Suppressor macrophage treated with lipopolysaccharide for 4 hours (primary cell): ENCODE results near the gene CCDC102A.
"Not testable (repeated sequence)": the region's sequence is repeated elsewhere in the genome, so short reads cannot be mapped to it uniquely, and the experiment has no call there.

Source experiments
- DNase-seq: peaks from one replicate; pipeline ENCODE4 v3.0.0-alpha.2; 2020

The CCDC102A gene

DNA sequence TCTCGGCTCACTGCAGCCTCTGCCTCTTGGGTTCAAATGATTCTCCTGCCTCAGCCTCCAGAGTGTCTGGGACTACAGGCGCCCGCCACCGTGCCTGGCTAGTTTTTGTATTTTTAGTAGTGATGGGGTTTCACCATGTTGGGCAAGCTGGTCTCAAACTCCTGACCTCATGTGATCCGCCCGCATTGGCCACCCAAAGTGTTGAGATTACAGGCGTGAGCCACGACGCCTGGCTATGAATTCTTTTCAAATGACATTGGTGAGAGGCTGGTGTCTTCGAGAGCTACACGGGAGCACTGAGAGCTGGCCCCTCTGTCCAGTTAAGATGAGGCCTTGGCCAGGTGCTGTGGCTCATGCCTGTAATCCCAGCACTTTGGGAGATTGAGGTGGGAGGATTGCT, 36.4 kb downstream of the CCDC102A start:
- not testable (repeated sequence) for DNase-seq

- no peak for DNase-seq
These were observed 38.3 kb downstream of the CCDC102A start for GRCh38 chr16:57498031-57498430.

GRCh38 chr16:57497121-57497520, 39.2 kb downstream of the CCDC102A start:
- DNase-seq = no peak

DNA sequence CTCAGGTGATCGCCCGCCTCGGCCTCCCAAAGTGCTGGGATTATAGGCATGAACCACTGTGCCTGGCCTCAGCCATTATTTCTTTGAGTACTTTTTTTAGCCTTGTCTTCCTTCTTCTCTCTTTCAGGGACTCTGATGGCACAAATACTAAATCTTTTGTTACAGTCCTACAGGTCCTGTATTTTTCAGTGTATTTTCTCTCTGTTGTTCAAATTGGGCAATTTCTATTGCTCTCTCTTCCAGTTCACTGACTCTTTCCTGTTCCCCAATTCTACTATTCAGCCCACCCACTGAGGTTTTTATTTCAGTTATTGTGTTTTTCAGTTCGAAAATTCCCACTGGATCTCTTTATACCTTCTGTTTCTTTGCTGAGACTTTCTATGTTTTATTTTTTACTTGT, 42.6 kb downstream of the CCDC102A start:
- DNase-seq = no peak

GRCh38 chr16:57489229-57489628, 47.1 kb downstream of the CCDC102A start:
- no peak for DNase-seq

DNA sequence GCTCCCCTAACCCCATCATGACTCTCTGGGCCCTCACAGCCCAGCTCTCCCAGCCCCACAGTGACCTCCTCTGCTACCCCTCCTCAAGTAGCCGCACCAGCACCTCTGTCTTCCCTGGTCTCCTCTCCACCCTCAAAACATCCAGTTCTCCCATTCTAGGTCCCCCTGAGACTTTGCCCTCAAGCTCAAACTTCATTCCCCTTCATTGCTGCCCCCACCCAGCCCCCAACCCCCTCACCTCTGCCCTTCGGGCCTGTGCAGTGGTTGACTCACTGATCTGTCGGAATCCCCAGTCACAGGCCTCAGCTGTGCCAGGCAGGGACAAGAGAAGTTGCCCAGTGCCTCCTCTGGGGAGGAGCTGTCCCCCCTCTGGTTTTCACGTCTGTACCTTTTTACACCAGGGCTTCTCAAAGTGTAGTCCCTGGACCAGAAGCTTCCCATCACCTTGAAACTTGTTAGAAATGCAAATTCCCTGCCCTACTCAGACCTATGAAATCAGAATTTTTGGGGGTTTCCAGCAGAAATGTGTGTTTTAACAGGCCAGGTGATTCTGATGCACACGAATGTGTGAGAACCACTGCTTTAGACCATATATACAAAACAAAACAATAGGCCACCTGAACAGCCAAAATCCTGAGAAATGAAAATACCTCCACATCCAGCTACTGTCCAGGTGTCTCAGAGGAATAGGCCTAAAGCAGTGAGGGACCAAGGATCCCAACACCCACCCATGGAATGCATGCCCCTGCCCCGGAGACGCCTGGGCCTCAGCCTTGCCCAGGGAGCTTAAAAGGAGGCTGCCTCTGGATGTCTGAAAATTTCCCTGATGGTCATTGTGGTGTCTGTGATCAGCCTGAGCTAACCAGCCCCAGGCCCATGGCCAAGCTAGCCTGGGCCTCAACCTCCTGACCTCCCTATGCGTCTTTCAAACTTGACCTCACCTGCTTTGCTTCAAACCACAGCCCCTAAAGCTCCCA, 49.2 kb downstream of the CCDC102A start:
- no peak for DNase-seq

- peak; percentile 71 for DNase-seq
These were observed 50.2 kb downstream of the CCDC102A start, which contains the start of gene DOK4 for GRCh38 chr16:57485916-57486857. Gene DOK4 (minus strand): TSS chr16:57486493. CDS start chr16:57479507, 6,986 bp downstream.

DNA sequence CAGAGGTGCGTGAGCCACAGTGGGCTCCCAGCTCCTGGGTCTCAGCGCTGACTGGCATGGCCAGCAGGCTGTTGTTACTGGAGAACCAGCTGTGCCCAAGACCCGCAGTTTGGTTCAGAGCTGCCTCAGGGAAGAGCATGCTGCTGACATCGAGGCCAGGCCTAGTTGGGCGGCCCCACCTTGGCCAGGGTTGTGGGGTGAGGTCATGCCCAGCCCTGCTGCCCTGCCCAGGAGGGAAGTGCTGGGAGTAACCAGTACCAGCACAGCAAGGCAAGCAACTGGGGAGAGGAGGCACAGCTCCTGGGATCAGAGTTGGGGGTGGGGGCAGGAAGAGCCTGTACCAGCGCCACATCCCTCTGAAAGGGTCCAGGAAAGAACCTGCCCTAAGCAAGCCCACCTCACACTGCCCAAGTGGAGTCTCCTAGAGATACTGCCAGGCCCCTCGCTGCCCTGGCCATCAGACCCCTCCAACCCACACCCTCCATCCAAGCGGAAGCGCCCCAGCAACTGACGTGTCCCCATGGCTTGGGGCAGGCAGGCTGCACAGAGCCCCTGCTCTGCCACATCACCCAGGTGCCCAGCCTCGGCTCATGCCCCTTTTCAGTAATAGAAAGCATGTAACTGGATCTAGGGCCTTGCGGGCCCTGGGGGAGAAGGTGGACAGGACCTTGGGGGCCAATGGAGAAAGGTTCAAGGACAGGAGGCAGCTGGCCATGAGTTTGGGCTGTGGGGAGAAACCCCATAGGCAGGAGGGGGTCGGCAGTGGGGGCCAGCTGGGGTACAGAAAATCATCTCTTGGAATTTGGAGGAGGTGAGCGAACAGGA, 51.1 kb downstream of the CCDC102A start:
- DNase-seq = no peak

DNA sequence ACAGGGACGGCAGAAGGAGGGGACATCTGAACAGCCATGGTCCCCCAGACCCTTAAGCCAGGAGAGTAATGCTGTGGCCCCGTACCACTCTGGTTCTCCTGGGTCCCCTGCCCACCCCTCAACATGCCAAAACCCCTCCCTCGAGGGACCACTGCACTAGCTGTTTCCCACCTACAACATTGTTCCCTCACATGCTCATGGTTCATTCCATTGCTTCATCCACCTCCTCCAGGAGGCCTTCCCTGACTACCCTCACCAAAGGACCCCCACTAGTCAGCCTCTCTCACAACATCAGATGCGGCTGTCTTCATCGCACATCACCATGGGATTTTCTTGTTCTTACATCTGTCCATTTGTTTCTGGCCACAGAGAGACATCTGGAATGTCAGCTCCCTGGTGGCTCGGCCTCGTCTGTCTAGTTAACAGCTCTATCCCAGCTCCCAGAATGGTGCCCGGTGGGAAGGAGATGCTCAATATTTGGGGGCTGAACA, 51.8 kb downstream of the CCDC102A start:
- no peak for DNase-seq

GRCh38 chr16:57483725-57484514, 52.5 kb downstream of the CCDC102A start:
- DNase-seq = no peak

DNA sequence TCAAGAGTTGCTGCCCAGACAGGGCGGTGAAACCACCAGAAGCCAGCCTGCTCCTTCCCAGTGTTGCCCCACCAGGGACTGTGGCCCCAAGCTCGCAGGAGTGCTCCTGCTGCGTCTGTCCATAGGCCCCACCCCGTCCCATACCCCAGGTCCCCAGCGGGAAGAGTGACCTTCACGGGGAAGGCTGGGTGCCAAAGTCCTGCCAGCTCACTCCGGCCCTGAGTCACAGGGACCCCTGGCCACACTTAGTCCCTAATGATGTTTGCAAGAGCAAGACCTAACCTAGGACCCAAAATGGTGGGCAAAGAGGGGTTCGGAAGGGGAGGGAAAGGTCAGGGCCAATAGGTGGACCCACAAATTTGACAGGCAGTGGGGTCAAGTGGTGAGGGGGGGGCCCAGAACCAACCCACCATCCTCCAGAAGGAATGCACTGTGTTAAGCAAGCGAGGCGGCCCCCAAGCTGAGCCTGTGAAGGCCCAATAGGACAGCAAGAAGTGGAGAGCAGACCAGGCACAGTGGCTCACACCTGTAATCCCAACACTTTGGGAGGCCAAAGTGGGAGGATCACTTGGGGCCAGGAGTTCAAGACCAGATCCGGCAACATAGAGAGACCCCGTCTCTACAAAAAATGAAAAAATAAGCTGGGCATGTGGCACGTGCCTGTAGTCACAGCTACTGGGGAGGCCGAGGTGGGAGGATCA, 53.4 kb downstream of the CCDC102A start:
- no peak for DNase-seq

GRCh38 chr16:57481421-57481820, 55.0 kb downstream of the CCDC102A start:
- DNase-seq = no peak

DNA sequence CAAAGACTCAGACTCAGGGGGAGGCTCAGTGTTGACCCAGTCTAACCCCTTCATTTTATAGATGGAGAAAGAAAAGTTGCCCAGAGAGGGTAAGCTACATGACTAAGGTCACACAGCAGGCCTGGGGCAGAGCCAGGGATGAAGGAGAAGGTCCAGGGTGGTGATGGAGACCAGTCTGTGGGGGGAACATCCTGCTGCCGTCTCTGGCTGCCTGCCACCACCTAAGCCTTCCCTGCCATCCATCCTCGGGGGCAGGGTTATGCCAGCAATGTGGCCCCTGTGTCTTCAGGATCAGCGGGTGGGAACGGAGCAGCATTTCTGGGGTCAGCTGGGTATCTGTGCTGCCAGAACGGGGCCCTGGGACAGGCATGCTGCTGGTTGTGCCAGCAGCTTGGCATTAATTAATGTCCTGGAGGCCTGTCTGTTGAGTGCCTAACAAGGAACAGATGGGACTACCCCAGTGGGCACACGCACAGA, 55.6 kb downstream of the CCDC102A start:
- DNase-seq = no peak

DNA sequence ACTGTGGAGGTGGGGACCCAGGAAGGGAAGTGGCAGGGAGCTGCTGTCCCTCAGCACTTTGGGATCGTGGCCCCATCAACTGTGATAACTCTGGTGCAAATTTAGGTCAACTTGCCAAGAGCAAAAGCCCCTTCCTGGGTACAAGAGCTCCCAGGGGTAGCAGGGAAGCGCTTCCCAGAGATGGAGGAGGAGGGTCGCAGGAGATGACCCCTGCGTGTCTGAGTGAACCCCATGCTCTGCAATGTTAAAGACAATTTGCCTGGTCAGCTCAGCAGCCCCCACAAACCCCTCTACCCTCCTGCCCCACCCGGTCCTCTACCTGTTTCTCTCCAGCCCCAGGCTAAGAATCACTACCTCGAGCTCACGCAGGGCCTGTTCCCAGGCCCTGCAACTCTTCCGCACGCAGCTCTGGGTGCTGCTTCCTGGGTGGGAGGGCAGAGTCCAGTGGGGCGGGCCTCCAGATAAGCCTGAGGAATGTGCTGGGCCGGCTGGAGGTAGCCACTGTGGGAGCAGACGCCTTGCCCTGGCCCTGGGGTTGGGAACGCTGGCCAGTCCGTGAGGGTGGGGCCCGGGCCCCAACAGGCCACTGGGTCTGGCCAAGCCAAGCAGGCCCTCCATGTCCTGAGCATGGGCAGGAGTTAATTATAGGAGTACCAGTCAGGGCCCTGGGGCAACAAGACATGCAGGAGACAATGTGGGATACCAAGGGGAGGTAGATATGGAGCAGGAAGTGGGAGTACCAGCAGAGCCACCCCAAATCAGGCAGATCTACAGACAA, 56.2 kb downstream of the CCDC102A start:
- DNase-seq = no peak

DNA sequence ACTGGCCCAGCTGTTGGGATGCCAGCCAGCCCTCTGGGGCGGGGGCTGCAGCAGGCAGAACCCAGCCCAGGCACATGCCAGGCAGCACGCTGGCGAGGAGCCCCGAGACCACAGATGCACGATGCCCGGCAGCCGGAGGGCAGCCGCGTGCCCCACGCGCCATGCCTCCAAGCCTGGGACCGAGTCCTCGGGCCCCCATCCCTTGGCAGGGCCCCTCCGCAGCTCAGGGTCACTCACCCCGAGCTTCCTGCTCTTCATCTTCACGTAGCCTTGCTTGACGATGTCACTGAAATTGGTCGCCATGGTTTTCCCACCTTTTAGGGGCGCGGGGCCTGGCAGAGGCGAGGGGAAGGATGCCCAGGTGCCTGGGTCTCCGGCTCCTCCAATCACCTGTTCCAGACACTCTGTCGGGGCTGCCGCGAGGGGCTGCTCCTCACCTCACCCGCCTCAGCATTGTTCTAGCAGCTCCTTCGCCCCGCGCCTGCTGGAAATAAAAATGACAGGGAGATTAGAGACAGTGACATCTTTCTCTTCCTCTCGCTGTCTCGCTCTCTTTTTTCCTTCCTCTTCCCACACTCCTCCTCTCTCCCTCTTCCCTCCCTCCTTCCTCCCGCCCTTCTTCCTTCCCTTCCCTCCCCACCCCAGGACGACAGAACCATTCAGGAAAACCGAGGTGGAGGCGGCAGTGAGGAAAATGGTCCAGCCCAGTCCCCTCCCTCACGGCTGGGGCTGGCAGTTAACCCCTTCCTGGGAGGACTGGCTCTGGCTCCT, 57.0 kb downstream of the CCDC102A start:
- no peak for DNase-seq

- no peak for DNase-seq
These were observed 57.8 kb downstream of the CCDC102A start for GRCh38 chr16:57478396-57479204.

DNA sequence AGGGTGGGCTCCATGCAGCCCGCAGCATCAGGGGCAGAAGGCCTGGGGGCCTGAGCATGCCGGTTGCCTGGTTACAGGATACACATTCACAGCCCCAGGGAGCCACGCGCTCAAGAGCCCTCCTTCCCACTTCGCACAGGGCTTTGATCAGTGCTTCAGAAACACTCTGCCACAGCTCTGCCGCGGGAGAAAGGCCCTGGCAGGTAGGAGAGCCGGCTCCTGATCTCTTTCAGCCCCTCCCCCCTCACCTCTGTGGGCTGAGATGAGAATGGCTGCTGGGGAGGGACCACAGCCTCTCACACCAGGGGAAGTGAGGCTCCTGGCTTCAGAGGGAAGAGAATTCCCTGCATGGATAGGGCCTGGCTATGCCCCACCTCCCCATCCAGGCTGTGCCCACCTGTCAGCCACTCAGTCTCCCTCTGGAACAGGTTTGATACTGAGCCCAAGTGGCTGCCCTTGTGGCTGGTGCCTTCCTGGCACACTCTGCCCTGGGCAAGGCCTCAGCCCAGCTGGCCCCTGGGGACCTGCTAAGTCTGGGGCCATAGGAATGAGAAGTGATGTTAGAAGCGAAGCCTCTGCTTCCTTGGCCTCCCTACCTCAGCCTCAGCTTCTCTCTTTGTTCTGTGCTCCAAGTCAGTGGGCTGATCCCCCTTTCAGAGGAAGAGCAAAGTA, 58.7 kb downstream of the CCDC102A start:
- DNase-seq = no peak
